Panc1 (cell line): ENCODE data around the gene ACBD3.

Experiments
- CTCF ChIP-seq: fragments of 450-650 bp; IDR thresholded peaks from 2 replicates; pipeline ENCODE4 v1.5.1; 2017; ENCODE audit warnings: mild to moderate bottlenecking
- REST ChIP-seq, 2 experiments: IDR thresholded peaks; 2 replicates each; pipeline ENCODE4 v1.6.1; 2011 to 2012; ENCODE audit warnings: low read depth in 2 of 2, control low read depth in 1 of 2, low read length in 1 of 2, mild to moderate bottlenecking in 1 of 2, moderate library complexity in 1 of 2; ENCODE audit not compliant: insufficient read depth in 1 of 2
- TCF7L2 ChIP-seq: IDR thresholded peaks from 2 replicates; pipeline ENCODE4 v1.6.1; 2011; ENCODE audit warnings: mild to moderate bottlenecking, low read depth, low read length, inconsistent platforms

- no peak for TF ChIP-seq CTCF
- no peak for TF ChIP-seq REST (IDR thresholded peaks at IDR 0.05; ENCODE audit: insufficient read depth in 1 of 2, low read depth in 2 of 2, low read length in 1 of 2)
- no peak for TF ChIP-seq TCF7L2
These were observed 430 bp upstream of the ACBD3 start for GRCh38 chr1:226187019-226187322.
